K562 (cell line): ENCODE data around the gene APOL2. TPM values are rescaled to one million over a fixed set of nuclear protein-coding genes. Genes with fewer than 3 reads are reported as not detected.

Experiments used
- PCBP1 ChIP-seq: fragments of 200-400 bp; formaldehyde crosslinking; IDR thresholded peaks from 2 replicates; pipeline ENCODE4 v1.6.1; 2018; ENCODE audit warnings: mild to moderate bottlenecking, low read depth, low read length; ENCODE audit not compliant: poor library complexity, severe bottlenecking
- RBFOX2 ChIP-seq: fragments of 200-400 bp; formaldehyde crosslinking; IDR thresholded peaks from 2 replicates; pipeline ENCODE4 v1.6.1; 2017; ENCODE audit warnings: low read depth, mild to moderate bottlenecking, low read length, moderate library complexity
- ZNF592 ChIP-seq: fragments of 450-650 bp; IDR thresholded peaks from 2 replicates; pipeline ENCODE4 v1.6.1; 2017; ENCODE audit warnings: antibody characterized with exemption, mild to moderate bottlenecking
- polyA plus RNA-seq, 8 experiments: library from polyadenylated mRNA; depleted of rRNA in 4 of 8; stranded (reverse) in 5 of 8; unstranded in 3 of 8; fragments of >200 nt; fragmentation: Nextera tagmentation in 2 of 8; fragmentation: Illumina TruSeq in 1 of 8; extraction: Ambion mirVana in 2 of 8; extraction: Trizol in 1 of 8; gene quantifications; 2 replicates each; pipeline versions ENCODE4 v1.2.1 to v1.2.3, GENCODE V29; 2011 to 2014; ENCODE audit warnings: inconsistent platforms in 1 of 8, missing spikeins in 1 of 8
- total RNA-seq, 7 experiments: library from RNA; depleted of rRNA in 6 of 7; stranded (reverse); fragments of >200 nt in 6 of 7; fragmentation: Illumina TruSeq in 2 of 7; extraction: Trizol in 2 of 7; gene quantifications; 2 replicates each; pipeline versions ENCODE4 v1.2.1 to v1.2.3, GENCODE V29; 2011 to 2021; ENCODE audit warnings: low replicate concordance in 1 of 7
- TF ChIP-seq, protein P1 (sequence below): sonication (generic); formaldehyde crosslinking; IDR thresholded peaks from 2 replicates; pipeline ENCODE4 v1.9.0; 2022; ENCODE audit warnings: mild to moderate bottlenecking, missing genetic modification reagents
- TF ChIP-seq, protein P2 (sequence below): fragments of 450-650 bp; IDR thresholded peaks from 2 replicates; pipeline ENCODE4 v1.6.1; 2016
- TF ChIP-seq, protein P3 (sequence below), 2 experiments: fragments of 450-650 bp; formaldehyde crosslinking in 1 of 2; IDR thresholded peaks; 2 replicates each; pipeline versions ENCODE4 v1.4.0 to v1.6.1; 2014 to 2020; ENCODE audit warnings: mild to moderate bottlenecking in 2 of 2, borderline replicate concordance in 1 of 2, low read depth in 1 of 2

Gene APOL2
- total and polyA plus RNA-seq, 9 of the 15 experiments (the other 6 are each of a cell fraction or from before 2014, with no cell fraction given), result 2.7 to 10.6 (median 8.9) TPM

DNA sequence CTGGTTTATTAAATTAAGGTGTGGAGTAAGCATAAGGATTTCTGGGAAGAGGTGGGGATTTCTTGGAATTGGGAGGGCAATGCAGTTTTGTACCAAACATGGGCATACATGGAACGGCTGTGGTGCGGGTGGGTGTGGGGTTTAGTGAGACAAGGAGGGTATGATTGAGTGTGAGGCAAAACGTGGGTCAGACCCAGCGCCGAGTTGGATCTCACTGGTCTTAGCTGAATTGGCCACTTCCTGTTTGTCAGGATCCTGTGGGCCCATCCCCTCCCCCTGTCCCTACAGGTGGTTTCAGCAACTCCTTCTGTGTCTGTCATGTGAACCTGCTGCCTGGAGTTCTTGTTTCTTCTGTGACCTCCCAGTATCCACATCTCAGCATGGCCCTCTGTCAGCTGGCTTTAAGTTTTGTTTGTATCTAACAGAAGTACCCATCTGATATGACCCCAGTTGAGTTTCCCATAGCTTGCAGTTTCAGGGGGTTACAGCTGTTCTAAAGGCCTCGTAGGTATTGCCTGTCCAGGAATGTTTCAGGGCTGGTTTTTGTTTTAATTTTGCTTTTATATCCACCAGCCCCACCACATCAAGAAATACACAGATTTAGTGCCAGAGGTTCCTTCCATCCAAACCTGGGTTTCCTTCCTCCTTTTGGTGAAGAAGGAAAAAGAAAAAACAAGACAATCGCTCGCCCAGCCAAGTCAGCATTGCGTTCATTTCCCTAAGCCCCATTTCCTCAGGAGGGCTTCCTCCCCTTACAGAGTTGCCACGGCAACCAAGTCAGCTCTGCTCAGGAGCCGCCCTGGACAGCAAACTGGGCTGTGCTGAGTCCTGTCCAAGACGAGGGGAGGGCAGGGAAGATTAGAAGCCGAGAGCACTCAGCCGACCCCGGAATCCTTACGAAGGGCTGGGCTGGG is 19.6 kb upstream of the APOL2 start (continued):
- TF ChIP-seq ZNF592 (peak; percentile 59), PCBP1 (no peak), RBFOX2 (peak; percentile 39; the same call in 1 of the 2 replicates)
- TF ChIP-seq, protein P1, sequence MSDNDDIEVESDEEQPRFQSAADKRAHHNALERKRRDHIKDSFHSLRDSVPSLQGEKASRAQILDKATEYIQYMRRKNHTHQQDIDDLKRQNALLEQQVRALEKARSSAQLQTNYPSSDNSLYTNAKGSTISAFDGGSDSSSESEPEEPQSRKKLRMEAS (CRISPR knock-in tag), result peak; percentile 47; the same call in 1 of the 2 replicates
- TF ChIP-seq, protein P2, sequence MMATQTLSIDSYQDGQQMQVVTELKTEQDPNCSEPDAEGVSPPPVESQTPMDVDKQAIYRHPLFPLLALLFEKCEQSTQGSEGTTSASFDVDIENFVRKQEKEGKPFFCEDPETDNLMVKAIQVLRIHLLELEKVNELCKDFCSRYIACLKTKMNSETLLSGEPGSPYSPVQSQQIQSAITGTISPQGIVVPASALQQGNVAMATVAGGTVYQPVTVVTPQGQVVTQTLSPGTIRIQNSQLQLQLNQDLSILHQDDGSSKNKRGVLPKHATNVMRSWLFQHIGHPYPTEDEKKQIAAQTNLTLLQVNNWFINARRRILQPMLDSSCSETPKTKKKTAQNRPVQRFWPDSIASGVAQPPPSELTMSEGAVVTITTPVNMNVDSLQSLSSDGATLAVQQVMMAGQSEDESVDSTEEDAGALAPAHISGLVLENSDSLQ, result 0 out of 2 replicates have a peak, but pooled peaks have one; percentile 26
- TF ChIP-seq, protein P3, sequence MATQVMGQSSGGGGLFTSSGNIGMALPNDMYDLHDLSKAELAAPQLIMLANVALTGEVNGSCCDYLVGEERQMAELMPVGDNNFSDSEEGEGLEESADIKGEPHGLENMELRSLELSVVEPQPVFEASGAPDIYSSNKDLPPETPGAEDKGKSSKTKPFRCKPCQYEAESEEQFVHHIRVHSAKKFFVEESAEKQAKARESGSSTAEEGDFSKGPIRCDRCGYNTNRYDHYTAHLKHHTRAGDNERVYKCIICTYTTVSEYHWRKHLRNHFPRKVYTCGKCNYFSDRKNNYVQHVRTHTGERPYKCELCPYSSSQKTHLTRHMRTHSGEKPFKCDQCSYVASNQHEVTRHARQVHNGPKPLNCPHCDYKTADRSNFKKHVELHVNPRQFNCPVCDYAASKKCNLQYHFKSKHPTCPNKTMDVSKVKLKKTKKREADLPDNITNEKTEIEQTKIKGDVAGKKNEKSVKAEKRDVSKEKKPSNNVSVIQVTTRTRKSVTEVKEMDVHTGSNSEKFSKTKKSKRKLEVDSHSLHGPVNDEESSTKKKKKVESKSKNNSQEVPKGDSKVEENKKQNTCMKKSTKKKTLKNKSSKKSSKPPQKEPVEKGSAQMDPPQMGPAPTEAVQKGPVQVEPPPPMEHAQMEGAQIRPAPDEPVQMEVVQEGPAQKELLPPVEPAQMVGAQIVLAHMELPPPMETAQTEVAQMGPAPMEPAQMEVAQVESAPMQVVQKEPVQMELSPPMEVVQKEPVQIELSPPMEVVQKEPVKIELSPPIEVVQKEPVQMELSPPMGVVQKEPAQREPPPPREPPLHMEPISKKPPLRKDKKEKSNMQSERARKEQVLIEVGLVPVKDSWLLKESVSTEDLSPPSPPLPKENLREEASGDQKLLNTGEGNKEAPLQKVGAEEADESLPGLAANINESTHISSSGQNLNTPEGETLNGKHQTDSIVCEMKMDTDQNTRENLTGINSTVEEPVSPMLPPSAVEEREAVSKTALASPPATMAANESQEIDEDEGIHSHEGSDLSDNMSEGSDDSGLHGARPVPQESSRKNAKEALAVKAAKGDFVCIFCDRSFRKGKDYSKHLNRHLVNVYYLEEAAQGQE (IDR thresholded peaks at IDR 0.05; ENCODE audit: borderline replicate concordance), result peak; percentile 28; the same call in 1 of the 2 replicates
- TF ChIP-seq, protein P3 (CRISPR knock-in tag; IDR thresholded peaks at IDR 0.05; ENCODE audit: low read depth), result no peak
